HCT116 (cell line): Measurements from ENCODE around the gene LSM14A. TPM values are rescaled to one million over a fixed set of nuclear protein-coding genes. Genes with fewer than 3 reads are reported as not detected.

Experiments used
- ATAC-seq: fragments of 200-7000 bp; cut with Tn5 transposase; 2 replicates; pipeline ENCODE4 v1.9.1; 2020; ENCODE audit warnings: mild to moderate bottlenecking, moderate library complexity
- BruUV-seq: library from RNA; stranded (reverse); fragments of 400-500 nt; replicated peaks from 2 replicates; lab custom pipeline; 2021; lab: Mats Ljungman, UMichigan
- CTCF ChIA-PET: fragments of 300-600 bp; sonication (Branson Sonifier 250); formaldehyde crosslinking; loops from one replicate; lab custom pipeline; 2021; ENCODE audit warnings: antibody characterized with exemption; lab: Charles Lee
- POLR2A ChIA-PET: fragments of 300-600, 350-600 bp; sonication (Branson Sonifier 250); formaldehyde crosslinking; loops from one replicate; lab custom pipeline; 2021; ENCODE audit warnings: antibody characterized with exemption; lab: Charles Lee
- RAD21 ChIA-PET, 2 experiments: fragments of 300-600 bp; sonication (Branson Sonifier 250); formaldehyde crosslinking; loops; one replicate each; lab custom pipeline; 2023; ENCODE audit warnings: low total read pairs in 2 of 2; ENCODE audit not compliant: uncharacterized antibody in 2 of 2, unreplicated experiment in 2 of 2, low non-redundant PET in 1 of 2; lab: Charles Lee
- DNase-seq: peaks from one replicate; pipeline ENCODE4 v3.0.0-alpha.2; 2010; ENCODE audit warnings: low read depth, low spot score
- H2AFZ ChIP-seq: fragments of 200-600 bp; shearing (Covaris generic), sonication (generic); 2 replicates; pipeline ENCODE4 v1.6.1; 2017; ENCODE audit warnings: low read depth, mixed run types, mixed read lengths, antibody characterized with exemption, low read length; ENCODE audit not compliant: poor library complexity, severe bottlenecking
- H3K27ac ChIP-seq: 2 replicates; pipeline ENCODE4 v1.5.1; 2012; ENCODE audit warnings: low read depth, low read length
- H3K27me3 ChIP-seq: fragments of 200-600 bp; sonication (generic); 2 replicates; pipeline ENCODE4 v1.6.1; 2016; ENCODE audit warnings: mixed run types, low read length, mixed read lengths; ENCODE audit not compliant: insufficient read depth
- H3K36me3 ChIP-seq, 2 experiments: fragments of 200-500 bp in 1 of 2; fragments of 200-600 bp in 1 of 2; sonication (Bioruptor generic) in 1 of 2; sonication (generic) in 1 of 2; 2 replicates each; pipeline versions ENCODE4 v1.5.1 to v1.6.1; 2014 to 2016; ENCODE audit warnings: low read length in 2 of 2, inconsistent platforms in 1 of 2, mixed read lengths in 1 of 2, mixed run types in 1 of 2; ENCODE audit not compliant: insufficient read depth in 2 of 2, control insufficient read depth in 1 of 2
- H3K4me1 ChIP-seq, 2 experiments: fragments of 200-600 bp in 1 of 2; sonication (generic) in 1 of 2; 2 replicates each; pipeline versions ENCODE4 v1.5.1 to v1.6.1; 2012 to 2017; ENCODE audit warnings: low read length in 2 of 2, inconsistent platforms in 1 of 2, mild to moderate bottlenecking in 1 of 2, mixed read lengths in 1 of 2, mixed run types in 1 of 2, moderate library complexity in 1 of 2; ENCODE audit not compliant: insufficient read depth in 2 of 2, control insufficient read depth in 1 of 2
- H3K4me2 ChIP-seq: fragments of 200-600 bp; sonication (generic); 2 replicates; pipeline ENCODE4 v1.6.1; 2017; ENCODE audit warnings: mixed run types, low read length, mixed read lengths
- H3K4me3 ChIP-seq, 2 experiments: fragments of 200-600 bp in 1 of 2; sonication (generic) in 1 of 2; replicated peaks in 1 of 2; 2 replicates each; pipeline ENCODE4 v1.5.1; 2011 to 2016; ENCODE audit warnings: low read length in 2 of 2, control low read depth in 1 of 2, low read depth in 1 of 2, mild to moderate bottlenecking in 1 of 2, mixed read lengths in 1 of 2, mixed run types in 1 of 2
- H3K79me2 ChIP-seq: fragments of 200-600 bp; sonication (generic); 2 replicates; pipeline ENCODE4 v1.6.1; 2017; ENCODE audit warnings: mild to moderate bottlenecking, mixed run types, low read length, moderate library complexity, mixed read lengths; ENCODE audit not compliant: insufficient read depth
- H3K9ac ChIP-seq: fragments of 200-600 bp; sonication (generic); 2 replicates; pipeline ENCODE4 v1.6.1; 2016; ENCODE audit warnings: low read length, mixed read lengths
- H3K9me2 ChIP-seq: fragments of 200-600 bp; sonication (generic), shearing (Covaris generic); 2 replicates; pipeline ENCODE4 v1.6.1; 2017; ENCODE audit warnings: mixed run types, mild to moderate bottlenecking, moderate library complexity; ENCODE audit not compliant: insufficient read depth
- H3K9me3 ChIP-seq, 2 experiments: fragments of 200-500 bp in 1 of 2; fragments of 200-600 bp in 1 of 2; sonication (Bioruptor generic) in 1 of 2; sonication (generic) in 1 of 2; 2 replicates each; pipeline ENCODE4 v1.6.1; 2014 to 2017; ENCODE audit warnings: low read length in 2 of 2, mixed read lengths in 2 of 2, inconsistent platforms in 1 of 2, low read depth in 1 of 2, mild to moderate bottlenecking in 1 of 2, mixed run types in 1 of 2, moderate library complexity in 1 of 2; ENCODE audit not compliant: control insufficient read depth in 1 of 2, insufficient read depth in 1 of 2
- H4K20me1 ChIP-seq: fragments of 200-600 bp; sonication (generic), shearing (Covaris generic); 2 replicates; pipeline ENCODE4 v1.6.1; 2017; ENCODE audit warnings: mixed run types, mild to moderate bottlenecking, moderate library complexity; ENCODE audit not compliant: insufficient read depth
- ATF3 ChIP-seq: IDR thresholded peaks from 2 replicates; pipeline ENCODE4 v1.6.1; 2012
- CBX3 ChIP-seq: IDR thresholded peaks from 2 replicates; pipeline ENCODE4 v1.6.1; 2012; ENCODE audit warnings: low read depth
- CEBPB ChIP-seq: IDR thresholded peaks from 2 replicates; pipeline ENCODE4 v1.6.1; 2012; ENCODE audit warnings: low read depth
- CTCF ChIP-seq, 3 experiments: fragments of 200-600 bp in 1 of 3; sonication (generic) in 1 of 3; IDR thresholded peaks in 2 of 3; conservative IDR thresholded peaks in 1 of 3; 2 replicates each; pipeline ENCODE4 v1.5.1; 2012 to 2017; ENCODE audit warnings: low read depth in 2 of 3, low read length in 2 of 3, antibody characterized with exemption in 1 of 3, borderline replicate concordance in 1 of 3, control low read depth in 1 of 3, mild to moderate bottlenecking in 1 of 3, mixed read lengths in 1 of 3, mixed run types in 1 of 3, moderate library complexity in 1 of 3; ENCODE audit not compliant: insufficient read depth in 1 of 3
- EZH2 ChIP-seq: fragments of 200-600 bp; sonication (generic); IDR thresholded peaks from 2 replicates; pipeline ENCODE4 v1.6.1; 2017; ENCODE audit warnings: antibody characterized with exemption, mixed run types
- JUND ChIP-seq: IDR thresholded peaks from 2 replicates; pipeline ENCODE4 v1.6.1; 2012
- POLR2A ChIP-seq: IDR thresholded peaks from 2 replicates; pipeline ENCODE4 v1.7.0; 2011; ENCODE audit warnings: borderline replicate concordance; ENCODE audit not compliant: insufficient read depth, insufficient read length; ENCODE audit errors: extremely low read depth
- POLR2AphosphoS5 ChIP-seq: IDR thresholded peaks from 2 replicates; pipeline ENCODE4 v1.6.1; 2011; ENCODE audit warnings: mild to moderate bottlenecking, low read depth, low read length, moderate library complexity
- RAD21 ChIP-seq: IDR thresholded peaks from 2 replicates; pipeline ENCODE4 v1.6.1; 2012; ENCODE audit warnings: low read depth, mild to moderate bottlenecking
- SRF ChIP-seq: IDR thresholded peaks from 2 replicates; pipeline ENCODE4 v1.6.1; 2012; ENCODE audit warnings: low read depth
- TCF7L2 ChIP-seq: IDR thresholded peaks from 2 replicates; pipeline ENCODE4 v1.7.0; 2011; ENCODE audit warnings: borderline replicate concordance, inconsistent platforms; ENCODE audit not compliant: insufficient read depth, insufficient read length; ENCODE audit errors: extremely low read depth
- ZBTB33 ChIP-seq: IDR thresholded peaks from 2 replicates; pipeline ENCODE4 v1.6.1; 2011; ENCODE audit warnings: mild to moderate bottlenecking, low read length, moderate library complexity; ENCODE audit not compliant: insufficient replicate concordance; ENCODE audit errors: extremely low read depth
- ZFX ChIP-seq: fragments of 450-650 bp; IDR thresholded peaks from 2 replicates; pipeline ENCODE4 v1.6.1; 2017
- ZNF274 ChIP-seq: fragments of 200-500 bp; sonication (Bioruptor generic); IDR thresholded peaks from 2 replicates; pipeline ENCODE4 v1.6.1; 2014; ENCODE audit warnings: mild to moderate bottlenecking, low read depth, low read length, inconsistent platforms
- intact Hi-C: fragments of 100-400 bp; cut with micrococcal nuclease; formaldehyde crosslinking; loops from 2 replicates; pipeline ENCODE4 v1.10.0; 2022
- total RNA-seq: library from RNA; stranded (reverse); gene quantifications from one replicate; pipeline ENCODE4 v1.2.1, GENCODE V29; 2021; ENCODE audit not compliant: unreplicated experiment

Gene LSM14A
- total RNA-seq, 1 experiment from 2014 or later = 120 TPM

- intact Hi-C loops = no loop called here
- RAD21 ChIA-PET = no interaction called here
- no peak for ATAC-seq
- no peaks in the 10 kb centered on the region for H3K9me2 ChIP-seq
- no peaks in the 10 kb centered on the region for H3K9me3 ChIP-seq
- TF ChIP-seq POLR2A = no peak
- TF ChIP-seq CTCF (IDR thresholded peaks at IDR 0.05 in 2 of 3, conservative IDR thresholded peaks at IDR 0.05 in 1 of 3; ENCODE audit: borderline replicate concordance in 1 of 3, insufficient read depth in 1 of 3, low read depth in 2 of 3, low read length in 2 of 3) = no peak
- TF ChIP-seq RAD21 = no peak
- no peak for TF ChIP-seq JUND
- TF ChIP-seq TCF7L2 = no peak
- no peak for TF ChIP-seq ZBTB33
- TF ChIP-seq ZNF274 = no peak
- no peak for TF ChIP-seq CEBPB
- no peak for TF ChIP-seq CBX3
- no peak for TF ChIP-seq EZH2
- TF ChIP-seq POLR2AphosphoS5 = no peak
- TF ChIP-seq ZFX = no peak
- no peak for TF ChIP-seq ATF3
- TF ChIP-seq SRF = no peak
- no peak overlapping the region for H2AFZ ChIP-seq
- no peak overlapping the region for H3K4me3 ChIP-seq
- peaks cover 11 to 16% of the 10 kb centered on the region in 2 experiments for H3K4me1 ChIP-seq
- no peaks in the 10 kb centered on the region for H3K27me3 ChIP-seq
- no peak overlapping the region for H3K9ac ChIP-seq
- no peak overlapping the region for H3K27ac ChIP-seq
- POLR2A ChIA-PET = no interaction called here
- no peaks in the 10 kb centered on the region for H3K79me2 ChIP-seq
- no peaks in the 10 kb centered on the region for H4K20me1 ChIP-seq
- CTCF ChIA-PET = interaction anchor here (1.7 kb wide), 1 partner anchor 9 kb away, joined by 3 read pairs; no protein-coding TSS in a partner anchor
- DNase-seq = no peak
- H3K4me2 ChIP-seq = no peak overlapping the region
- H3K36me3 ChIP-seq = no peaks in the 10 kb centered on the region
- no TSS peak for BruUV-seq
Measured at GRCh38 chr19:34237283-34237682, 65.0 kb downstream of the LSM14A start.
